Stimulated activated CD4-positive, alpha-beta T cell treated with anti-CD3 and anti-CD28 coated beads, TNF-alpha, amount 100 ng/mL, for 1 hour (primary cell): Measurements from ENCODE around the gene ADAT3.

ENCODE experiments used
- DNase-seq, 3 donors: peaks; one replicate each; pipeline ENCODE4 v3.0.0-alpha.2; 2020; ENCODE audit warnings: low read depth in 3 of 3, low spot score in 1 of 3

Gene ADAT3

GRCh38 chr19:1912760-1913505 is 7.7 kb downstream of the ADAT3 start:
- no peak for DNase-seq

GRCh38 chr19:1913781-1914577 is 8.8 kb downstream of the ADAT3 start:
- no peak for DNase-seq

- DNase-seq = no peak
These were observed 9.7 kb downstream of the ADAT3 start for GRCh38 chr19:1914826-1915341.

GRCh38 chr19:1917146-1917545 is 11.9 kb downstream of the ADAT3 start:
- DNase-seq = no peak

- DNase-seq = no peak
These were observed 12.7 kb downstream of the ADAT3 start for GRCh38 chr19:1917926-1918325.

GRCh38 chr19:1918975-1919374 is 13.8 kb downstream of the ADAT3 start:
- no peak for DNase-seq

GRCh38 chr19:1920644-1921043 is 15.4 kb downstream of the ADAT3 start:
- DNase-seq = no peak

- DNase-seq = no peak
These were observed 16.1 kb downstream of the ADAT3 start for GRCh38 chr19:1921326-1921725.

- no peak for DNase-seq
These were observed 16.6 kb downstream of the ADAT3 start for GRCh38 chr19:1921825-1922224.

- no peak for DNase-seq
These were observed 17.6 kb downstream of the ADAT3 start for GRCh38 chr19:1922803-1923202.

GRCh38 chr19:1923319-1923718 is 18.1 kb downstream of the ADAT3 start:
- DNase-seq = peak in 1 of 3 donors; percentile 17

GRCh38 chr19:1924320-1924961 is 19.2 kb downstream of the ADAT3 start:
- no peak for DNase-seq

- no peak for DNase-seq
These were observed 20.3 kb downstream of the ADAT3 start for GRCh38 chr19:1925544-1925943.

GRCh38 chr19:1929021-1929742 is 24.0 kb downstream of the ADAT3 start:
- peak; percentile 52 to 73 (median 67) for DNase-seq

- no peak for DNase-seq
These were observed 26.2 kb downstream of the ADAT3 start for GRCh38 chr19:1931445-1931844.

- DNase-seq = no peak
These were observed 27.2 kb downstream of the ADAT3 start for GRCh38 chr19:1932395-1932794.

GRCh38 chr19:1933244-1933643 is 28.0 kb downstream of the ADAT3 start:
- DNase-seq = no peak

- DNase-seq = no peak
These were observed 28.7 kb downstream of the ADAT3 start for GRCh38 chr19:1933942-1934341.

- no peak for DNase-seq
These were observed 30.4 kb downstream of the ADAT3 start for GRCh38 chr19:1935484-1936208.

- DNase-seq = no peak
These were observed 31.2 kb downstream of the ADAT3 start for GRCh38 chr19:1936430-1936829.
